NCI-H2171 treated with DMSO at 0.1 percent for 48 hours (cell line): Measurements from ENCODE around the gene MRPL21.
"Not testable (repeated sequence)": the region's sequence is repeated elsewhere in the genome, so short reads cannot be mapped to it uniquely, and the experiment has no call there.

ENCODE experiments used
- DNase-seq: peaks from one replicate; lab custom pipeline; 2025; lab: John Stamatoyannopoulos, UW

MRPL21 gene

DNA sequence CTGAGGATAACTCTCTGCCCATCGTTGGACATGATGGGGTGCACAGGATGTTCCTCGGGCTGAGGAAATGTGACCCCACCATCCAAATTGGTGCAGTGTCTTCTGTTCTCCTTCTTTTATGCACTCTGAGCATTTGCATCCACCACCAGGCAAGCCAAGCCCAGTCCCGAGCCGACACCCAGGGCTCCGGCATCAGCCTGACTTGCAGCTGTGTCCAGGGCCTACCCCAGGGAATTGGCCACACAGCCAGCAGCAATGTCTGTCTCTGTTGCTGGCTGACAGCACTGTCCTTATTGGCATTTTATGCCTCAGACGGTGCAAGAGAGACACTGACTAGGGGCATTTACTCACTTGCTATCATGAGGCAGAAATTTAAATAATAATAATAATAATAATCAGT, 36.6 kb downstream of the MRPL21 start:
- DNase-seq, result no peak

DNA sequence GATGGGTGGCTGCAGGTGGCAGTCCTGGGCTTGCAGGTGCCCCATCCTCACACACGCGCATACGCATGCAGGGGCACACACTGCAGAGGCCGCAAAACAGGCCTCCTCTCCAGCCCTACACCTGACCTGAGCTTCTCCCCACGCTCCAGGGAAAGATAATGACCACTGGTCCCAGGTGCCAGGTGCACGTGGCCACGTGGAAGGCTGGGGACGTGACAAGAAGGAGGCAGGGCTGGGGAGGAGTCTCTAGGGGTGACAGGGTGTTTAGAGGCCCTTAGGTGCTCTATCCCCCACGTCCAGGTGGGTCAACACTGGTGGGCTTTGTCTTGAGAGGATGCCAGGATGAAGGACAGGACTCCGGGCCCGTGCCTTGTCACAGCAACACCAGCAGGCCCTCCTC, 38.4 kb downstream of the MRPL21 start:
- no peak for DNase-seq

DNA sequence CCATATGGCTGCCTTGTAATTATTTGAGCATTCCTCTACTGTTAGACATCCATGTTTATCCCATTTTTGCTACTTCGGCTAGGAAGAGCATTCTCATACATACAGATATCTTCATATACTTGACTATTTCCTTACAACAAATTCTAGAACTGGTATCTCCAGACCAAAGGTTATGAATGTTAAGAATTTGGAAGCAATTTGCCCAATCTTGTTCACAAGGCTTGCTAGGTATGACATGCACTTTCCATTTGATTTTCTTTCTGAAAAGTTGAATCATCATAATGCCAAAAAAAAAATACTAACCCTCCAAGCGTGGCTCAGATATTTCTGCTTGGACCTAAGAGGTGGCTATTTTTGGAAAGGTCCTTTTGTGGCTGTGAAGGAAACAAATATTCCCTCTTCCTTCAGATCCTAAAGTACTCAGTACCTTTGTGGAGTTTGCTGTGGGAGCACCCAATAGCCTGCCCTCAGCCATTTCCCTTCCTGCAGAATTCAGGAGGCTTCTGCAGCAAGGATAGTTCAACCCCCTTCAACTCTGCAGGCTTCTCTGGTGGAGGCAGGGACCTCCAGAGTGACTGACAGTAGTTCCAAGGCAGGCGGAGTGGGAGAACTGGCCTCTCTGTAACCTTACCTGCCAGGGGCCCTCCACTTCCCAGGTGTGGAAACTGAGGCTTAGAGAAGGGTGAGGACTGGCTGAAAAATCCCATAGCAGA, 39.9 kb downstream of the MRPL21 start:
- no peak for DNase-seq

DNA sequence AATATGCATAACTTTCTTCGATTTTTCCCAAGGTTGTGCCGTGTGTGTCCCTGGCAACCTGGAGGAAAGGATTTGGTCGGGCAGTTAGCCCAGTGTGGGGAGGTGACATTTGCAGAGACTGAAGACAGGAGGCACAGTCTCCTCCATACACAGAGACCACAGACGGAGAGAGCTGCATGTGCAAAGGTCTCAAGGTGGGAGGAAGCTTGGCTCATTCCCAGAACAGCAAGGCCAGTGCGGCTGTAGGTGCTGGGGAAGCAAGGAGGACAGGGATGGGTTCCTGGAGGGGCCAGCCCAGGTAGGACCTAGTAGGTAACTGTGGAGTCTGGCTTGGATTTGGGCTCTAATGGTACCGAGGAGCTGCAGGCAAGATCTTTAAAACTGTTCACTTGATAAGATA, 41.2 kb downstream of the MRPL21 start:
- no peak for DNase-seq

DNA sequence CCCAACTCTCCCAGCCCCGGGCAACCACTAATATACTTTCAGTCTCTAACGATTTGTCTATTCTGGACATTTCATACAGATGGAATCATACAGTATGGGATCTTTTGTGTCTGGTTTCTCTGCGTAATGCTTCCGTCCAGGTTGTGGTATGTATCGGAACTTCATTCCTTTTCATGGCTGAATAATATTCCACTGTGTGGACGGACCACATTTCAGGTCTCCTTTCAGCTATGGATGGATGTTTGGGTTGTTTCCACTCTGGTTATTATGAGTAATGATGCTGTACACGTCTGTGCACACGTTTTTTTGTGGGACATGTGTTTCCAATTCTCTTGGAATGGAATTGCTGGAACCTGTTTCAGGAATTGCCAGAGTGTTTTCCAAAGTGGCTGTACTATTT, 44.5 kb downstream of the MRPL21 start:
- DNase-seq, result no peak

GRCh38 chr11:68857037-68857586, 46.5 kb downstream of the MRPL21 start:
- DNase-seq, result no peak

GRCh38 chr11:68856425-68857030, 47.1 kb downstream of the MRPL21 start:
- DNase-seq, result not testable (repeated sequence)

GRCh38 chr11:68855205-68855981, 48.2 kb downstream of the MRPL21 start:
- DNase-seq, result no peak

GRCh38 chr11:68854273-68854958, 49.2 kb downstream of the MRPL21 start:
- DNase-seq, result no peak

DNA sequence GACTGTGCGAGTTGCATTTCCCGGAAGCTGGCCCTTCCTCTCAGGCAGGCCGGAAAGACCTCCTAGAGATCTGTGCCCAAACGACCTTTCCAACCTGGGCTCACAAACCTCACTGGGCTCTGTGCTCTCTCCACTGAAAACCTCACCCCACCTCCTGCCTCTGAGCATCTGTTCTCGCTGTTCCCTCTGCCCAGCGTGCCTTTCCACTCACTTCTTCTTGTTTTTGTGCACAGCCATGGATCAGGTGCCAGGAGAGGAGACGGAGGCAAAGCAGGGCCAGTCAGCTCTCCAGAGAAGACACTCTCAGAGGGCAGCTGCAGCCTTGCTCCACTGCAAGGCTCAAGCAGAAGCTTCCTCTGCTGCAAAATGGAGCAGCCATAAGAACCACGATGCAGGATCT, 51.0 kb downstream of the MRPL21 start:
- no peak for DNase-seq

DNA sequence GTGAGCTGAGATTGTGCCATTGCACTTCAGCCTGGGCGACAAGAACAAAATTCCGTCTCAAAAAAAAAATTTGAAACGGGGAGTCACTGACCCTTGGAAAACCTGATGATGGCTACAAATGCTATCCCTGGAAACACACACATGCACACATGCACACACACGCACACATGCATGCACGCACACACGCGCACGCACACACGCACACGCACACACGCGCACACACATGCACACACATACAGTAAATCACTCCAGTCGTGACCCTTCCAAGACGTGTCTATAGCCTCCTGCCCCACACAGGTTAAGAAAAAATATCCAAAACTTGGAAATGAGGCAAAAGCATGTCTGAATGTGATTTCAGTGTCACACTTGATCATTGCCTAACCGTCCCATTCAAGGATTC, 55.2 kb downstream of the MRPL21 start:
- no peak for DNase-seq

DNA sequence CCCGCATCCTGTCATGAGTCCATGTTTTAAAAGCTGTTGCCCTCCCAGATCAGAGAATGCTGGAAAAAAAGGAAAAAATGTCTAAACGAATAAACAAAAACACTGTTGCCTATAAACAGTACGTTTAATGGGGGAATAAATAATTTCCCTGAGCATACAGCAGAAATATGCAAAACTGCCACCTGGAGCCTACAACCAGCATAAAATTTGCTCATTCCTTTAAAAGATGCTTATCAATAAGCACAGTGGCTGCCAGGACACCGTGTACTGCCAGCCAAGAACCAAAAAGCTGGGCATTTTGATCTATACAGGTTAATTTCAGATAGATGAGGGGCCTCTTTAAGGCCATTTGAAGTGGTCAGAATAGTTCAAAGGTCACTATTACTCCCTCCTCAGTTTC, 56.2 kb downstream of the MRPL21 start:
- DNase-seq, result no peak

GRCh38 chr11:68845351-68846002, 58.2 kb downstream of the MRPL21 start:
- no peak for DNase-seq

GRCh38 chr11:68844801-68845200, 58.8 kb downstream of the MRPL21 start:
- no peak for DNase-seq

DNA sequence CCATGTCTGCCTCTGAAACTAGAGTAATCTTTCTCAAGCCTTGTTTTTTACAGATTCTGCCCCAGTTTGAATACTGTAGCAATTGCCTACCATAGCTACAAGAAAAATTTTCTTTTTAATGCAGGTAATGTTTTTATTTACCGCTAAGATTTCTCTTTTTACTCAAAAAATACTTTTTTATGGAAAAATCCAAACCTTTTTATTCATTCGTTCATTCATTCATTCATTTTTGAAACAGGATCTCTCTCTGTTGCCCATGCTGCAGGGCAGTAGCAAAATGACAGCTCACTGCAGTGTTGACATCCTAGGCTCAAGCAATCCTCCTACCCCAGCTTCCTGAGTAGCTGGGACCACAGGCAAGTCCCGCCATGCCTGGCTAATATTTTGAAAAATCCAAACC, 59.3 kb downstream of the MRPL21 start:
- no peak for DNase-seq

- peak; percentile 50 for DNase-seq
Observed at GRCh38 chr11:68843703-68844312, 59.8 kb downstream of the MRPL21 start.

DNA sequence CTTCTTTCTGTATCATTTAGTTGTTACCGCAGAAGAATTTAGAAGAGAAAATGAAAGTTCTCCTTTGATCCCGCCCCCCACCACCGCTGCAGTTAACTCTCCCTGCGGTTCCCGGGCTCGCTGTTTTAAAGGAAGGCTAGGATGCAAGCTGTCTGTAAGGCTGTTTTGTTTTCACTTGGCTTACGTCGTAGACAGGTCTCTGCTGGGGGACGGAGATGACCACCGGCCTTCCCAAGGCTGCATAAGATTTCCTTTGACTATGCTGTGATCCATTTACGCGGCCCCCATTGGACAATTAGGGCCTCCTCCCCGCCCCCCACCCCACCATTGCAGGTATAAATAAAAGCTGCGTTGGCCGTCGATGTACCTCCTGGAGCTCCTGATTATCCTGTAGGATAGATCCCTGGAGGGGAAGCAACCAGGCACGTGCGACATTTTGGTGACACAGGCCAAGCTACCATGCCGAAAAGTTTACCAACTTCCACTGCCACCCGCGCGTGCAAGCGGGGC, 60.5 kb downstream of the MRPL21 start:
- DNase-seq, result no peak

DNA sequence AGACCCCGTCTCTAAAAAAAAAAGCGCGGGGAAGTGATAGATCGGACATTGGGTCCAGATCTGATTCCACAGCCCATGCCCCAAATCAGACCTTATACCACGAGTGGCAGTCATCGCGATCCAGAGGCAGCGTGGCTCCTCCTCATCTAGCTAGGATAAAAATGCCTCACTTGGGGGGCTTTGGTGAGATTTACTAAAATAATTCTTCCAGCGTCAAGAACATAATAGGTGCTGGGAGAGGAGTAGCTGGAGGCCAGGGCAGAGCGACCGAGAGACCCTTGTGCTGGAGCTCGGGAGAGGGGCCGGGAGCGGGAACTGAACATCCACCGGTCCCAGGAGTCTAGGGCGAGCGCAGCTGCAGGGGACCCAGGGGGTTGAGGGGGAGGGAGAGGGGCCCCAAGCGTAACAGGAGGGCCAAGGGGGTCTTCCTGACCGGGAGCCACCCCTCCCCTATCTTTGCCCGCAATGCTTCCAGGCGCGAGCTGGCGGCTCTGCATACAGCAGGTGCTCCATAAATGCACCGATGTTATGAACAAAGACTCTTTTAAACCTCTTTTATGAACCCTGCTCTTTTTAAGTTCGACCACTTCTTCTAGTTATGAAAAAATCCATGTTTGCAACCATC, 61.1 kb downstream of the MRPL21 start:
- DNase-seq, result no peak

DNA sequence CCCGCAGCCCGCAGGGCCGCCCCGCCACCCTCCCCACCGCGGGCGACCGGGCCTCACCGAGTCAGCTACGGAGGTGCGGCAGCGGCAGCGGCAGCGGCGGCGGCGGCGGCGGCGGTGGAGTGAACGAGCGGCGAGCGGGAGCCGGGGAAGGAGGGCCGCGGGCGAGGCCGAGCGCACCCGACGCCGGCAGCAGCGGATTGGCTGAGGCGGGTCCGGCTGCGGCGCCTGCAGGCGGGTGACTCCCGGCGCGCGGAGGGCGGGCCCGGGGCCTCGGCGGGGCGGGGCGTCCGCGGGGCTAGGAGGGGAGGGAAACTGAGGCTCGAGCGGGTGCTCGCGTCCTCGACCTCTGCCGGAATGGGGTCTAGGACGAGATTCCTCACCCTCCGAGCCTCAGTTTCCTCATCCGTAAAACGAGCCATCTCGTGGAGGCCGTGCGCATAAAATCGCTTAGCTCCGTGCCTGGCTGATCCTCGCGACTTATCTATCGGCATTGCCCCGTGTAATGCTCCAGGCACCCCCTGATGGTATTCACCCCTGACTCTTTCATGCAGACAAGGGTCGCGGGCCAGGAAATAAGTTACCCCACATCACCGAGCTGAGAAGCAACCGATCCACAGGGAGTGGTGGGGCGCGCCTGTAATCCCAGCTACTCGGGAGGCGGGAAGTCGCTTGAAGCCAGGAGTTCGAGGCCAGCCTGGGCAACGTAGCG, 61.8 kb downstream of the MRPL21 start, which contains the start of gene CPT1A:
Gene CPT1A, minus strand, starts transcription at position 199 of the 709 bp plus-strand sequence. CDS start 26,442 bp downstream, outside the sequence.
- peak; percentile 27 for DNase-seq
